HEK293T (cell line): Measurements from ENCODE around the gene BCAR1.
A peak's percentile ranks its signal among the peaks of the same experiment; 100 is the strongest.

Source experiments
- CTCF ChIA-PET: fragments of 350-600 bp; formaldehyde crosslinking; extraction: SDS; loops from one replicate; lab custom pipeline; 2021; ENCODE audit warnings: antibody characterized with exemption, inconsistent platforms; lab: Yijun Ruan, JAX
- POLR2A ChIA-PET: fragments of 350-600 bp; formaldehyde crosslinking; extraction: SDS; loops from one replicate; lab custom pipeline; 2020; ENCODE audit warnings: antibody characterized with exemption, inconsistent platforms; lab: Yijun Ruan, JAX
- DNase-seq: peaks from one replicate; pipeline ENCODE4 v3.0.0; 2012; ENCODE audit warnings: mixed read lengths; ENCODE audit errors: extremely low spot score
- ARNT ChIP-seq: fragments of 450-650 bp; IDR thresholded peaks from 2 replicates; pipeline ENCODE4 v1.6.1; 2017; ENCODE audit warnings: mild to moderate bottlenecking
- BHLHE40 ChIP-seq: fragments of 450-650 bp; IDR thresholded peaks from 2 replicates; pipeline ENCODE4 v1.6.1; 2016; ENCODE audit warnings: mild to moderate bottlenecking, moderate library complexity, borderline replicate concordance
- CTBP1 ChIP-seq: fragments of 450-650 bp; IDR thresholded peaks from 2 replicates; pipeline ENCODE4 v1.6.1; 2016; ENCODE audit warnings: borderline replicate concordance
- ELF4 ChIP-seq: fragments of 450-650 bp; IDR thresholded peaks from 2 replicates; pipeline ENCODE4 v1.6.1; 2017; ENCODE audit warnings: antibody characterized with exemption
- FOXA1 ChIP-seq: fragments of 450-650 bp; IDR thresholded peaks from 2 replicates; pipeline ENCODE4 v1.6.1; 2016; ENCODE audit warnings: mild to moderate bottlenecking
- FOXK2 ChIP-seq: fragments of 450-650 bp; IDR thresholded peaks from 2 replicates; pipeline ENCODE4 v1.6.1; 2016; ENCODE audit warnings: mild to moderate bottlenecking
- FOXM1 ChIP-seq: fragments of 450-650 bp; IDR thresholded peaks from 2 replicates; pipeline ENCODE4 v1.6.1; 2017; ENCODE audit warnings: mild to moderate bottlenecking, borderline replicate concordance
- HDGF ChIP-seq: fragments of 450-650 bp; IDR thresholded peaks from 2 replicates; pipeline ENCODE4 v1.6.1; 2017; ENCODE audit warnings: antibody characterized with exemption, borderline replicate concordance
- L3MBTL2 ChIP-seq: fragments of 450-650 bp; conservative IDR thresholded peaks from 2 replicates; pipeline ENCODE4 v1.6.1; 2016; ENCODE audit warnings: mild to moderate bottlenecking
- LEF1 ChIP-seq: fragments of 450-650 bp; IDR thresholded peaks from 2 replicates; pipeline ENCODE4 v1.6.1; 2017; ENCODE audit warnings: mild to moderate bottlenecking, borderline replicate concordance
- NFRKB ChIP-seq: fragments of 450-650 bp; IDR thresholded peaks from 2 replicates; pipeline ENCODE4 v1.6.1; 2016; ENCODE audit warnings: mild to moderate bottlenecking, moderate library complexity
- PKNOX1 ChIP-seq: fragments of 450-650 bp; IDR thresholded peaks from 2 replicates; pipeline ENCODE4 v1.6.1; 2016
- SP1 ChIP-seq: fragments of 450-650 bp; IDR thresholded peaks from 2 replicates; pipeline ENCODE4 v1.6.1; 2017
- SUZ12 ChIP-seq: fragments of 450-650 bp; IDR thresholded peaks from 2 replicates; pipeline ENCODE4 v1.6.1; 2016; ENCODE audit warnings: mild to moderate bottlenecking
- TARDBP ChIP-seq: fragments of 450-650 bp; IDR thresholded peaks from 2 replicates; pipeline ENCODE4 v1.6.1; 2016
- ZNF384 ChIP-seq: fragments of 450-650 bp; IDR thresholded peaks from 2 replicates; pipeline ENCODE4 v1.6.1; 2016

Gene BCAR1

GRCh38 chr16:75251280-75252048 lies at the start of gene BCAR1:
Gene BCAR1, minus strand, starts transcription at chr16:75251624. Its CDS starts 142 bp downstream, at chr16:75251482.
- peak; percentile 86 for DNase-seq
- POLR2A ChIA-PET = interaction anchor here (1.1 kb wide), 1 partner anchor 396 kb away, joined by 3 read pairs; the partner anchor contains the start of genes KARS1 and TERF2IP

GRCh38 chr16:75298267-75298666 lies 46.8 kb upstream of the BCAR1 start:
- POLR2A ChIA-PET = no interaction called here
- TF ChIP-seq PKNOX1 (no peak), ARNT (no peak), L3MBTL2 (no peak), ELF4 (no peak)
- CTCF ChIA-PET = no interaction called here
- DNase-seq = no peak

More at GRCh38 chr16:75251280-75252048, at the start of gene BCAR1:
- TF ChIP-seq ARNT (0 out of 2 replicates have a peak, but pooled peaks have one; percentile 22), FOXK2 (no peak), FOXM1 (peak; percentile 42; the same call in 1 of the 2 replicates)
- CTCF ChIA-PET = interaction anchor here (1.4 kb wide), 1 partner anchor 52 kb away, joined by 3 read pairs; no protein-coding TSS in a partner anchor

GRCh38 chr16:75296606-75297005 lies 45.2 kb upstream of the BCAR1 start:
- ChIA-PET CTCF (interaction anchor here (0.6 kb wide), 1 partner anchor 181 kb away, joined by 4 read pairs; no protein-coding TSS in a partner anchor), POLR2A (no interaction called here)
- TF ChIP-seq SUZ12 (no peak), L3MBTL2 (no peak), ELF4 (no peak)
- no peak for DNase-seq

GRCh38 chr16:75294773-75295459 lies 43.5 kb upstream of the BCAR1 start:
- DNase-seq = no peak
- ChIA-PET CTCF (no interaction called here), POLR2A (interaction anchor here (0.9 kb wide), 1 partner anchor 9 kb away, joined by 4 read pairs; no protein-coding TSS in a partner anchor)
- TF ChIP-seq FOXK2 (no peak), FOXM1 (no peak), HDGF (no peak), NFRKB (no peak), ARNT (no peak), ELF4 (no peak), BHLHE40 (no peak), ZNF384 (no peak)

- TF ChIP-seq PKNOX1 (no peak), ELF4 (no peak), CTBP1 (no peak), LEF1 (no peak)
- no peak for DNase-seq
- CTCF ChIA-PET = no interaction called here
- POLR2A ChIA-PET = interaction anchor here (0.9 kb wide), 1 partner anchor 8 kb away, joined by 4 read pairs; no protein-coding TSS in a partner anchor
Observed at GRCh38 chr16:75293772-75294171, 42.3 kb upstream of the BCAR1 start.

- POLR2A ChIA-PET = no interaction called here
- TF ChIP-seq FOXA1 = no peak
- no peak for TF ChIP-seq BHLHE40
- TF ChIP-seq ELF4 = no peak
- TF ChIP-seq L3MBTL2 = no peak
- TF ChIP-seq SUZ12 = no peak
- CTCF ChIA-PET = no interaction called here
- DNase-seq = no peak
Observed at GRCh38 chr16:75293173-75293572, 41.7 kb upstream of the BCAR1 start.

- TF ChIP-seq FOXM1 (no peak), L3MBTL2 (no peak), HDGF (no peak), TARDBP (no peak), PKNOX1 (no peak), CTBP1 (no peak), FOXK2 (no peak), SP1 (no peak), ZNF384 (no peak), LEF1 (no peak), SUZ12 (no peak), ARNT (no peak), FOXA1 (no peak), BHLHE40 (no peak), NFRKB (no peak)
- no peak for DNase-seq
- ChIA-PET CTCF (no interaction called here), POLR2A (no interaction called here)
Observed at GRCh38 chr16:75292691-75293090, 41.3 kb upstream of the BCAR1 start.
